ENCODE measurements around the gene CEP44.
"Not testable (repeated sequence)": the region's sequence is repeated elsewhere in the genome, so short reads cannot be mapped to it uniquely, and the experiment has no call there.

CEP44 gene

GRCh38 chr4:174375422-174375821 is 91.7 kb downstream of the CEP44 start:
- H3K36me3 Mint-ChIP-seq = no peaks in the 10 kb centered on the region
- H3K27me3 Mint-ChIP-seq = peaks cover 2% of the 10 kb centered on the region
- H3K4me3 Mint-ChIP-seq = no peak overlapping the region
- no peak overlapping the region for H3K27ac Mint-ChIP-seq
- no peaks in the 10 kb centered on the region for H3K4me1 Mint-ChIP-seq (ENCODE audit: low read depth)
- H3K9me3 Mint-ChIP-seq (ENCODE audit: low read depth) = no peaks in the 10 kb centered on the region

- H3K9me3 Mint-ChIP-seq (ENCODE audit: low read depth) = no peaks in the 10 kb centered on the region
- no peaks in the 10 kb centered on the region for H3K36me3 Mint-ChIP-seq
- H3K27ac Mint-ChIP-seq = no peak overlapping the region
- no peak overlapping the region for H3K4me3 Mint-ChIP-seq
- peaks cover 2% of the 10 kb centered on the region for H3K27me3 Mint-ChIP-seq
- no peaks in the 10 kb centered on the region for H3K4me1 Mint-ChIP-seq (ENCODE audit: low read depth)
Observed at GRCh38 chr4:174377613-174378012, 93.9 kb downstream of the CEP44 start.

GRCh38 chr4:174378951-174379350 is 95.2 kb downstream of the CEP44 start:
- Mint-ChIP-seq H3K27ac (no peak overlapping the region), H3K9me3 (ENCODE audit: low read depth) (no peaks in the 10 kb centered on the region), H3K4me3 (no peak overlapping the region), H3K4me1 (ENCODE audit: low read depth) (no peaks in the 10 kb centered on the region), H3K27me3 (peaks cover 2% of the 10 kb centered on the region), H3K36me3 (no peaks in the 10 kb centered on the region)

GRCh38 chr4:174380206-174380605 is 96.5 kb downstream of the CEP44 start:
- H3K4me3 Mint-ChIP-seq; H3K27ac Mint-ChIP-seq; H3K4me1 Mint-ChIP-seq (ENCODE audit: low read depth); H3K27me3 Mint-ChIP-seq; H3K36me3 Mint-ChIP-seq; H3K9me3 Mint-ChIP-seq (ENCODE audit: low read depth): not testable (repeated sequence)

- Mint-ChIP-seq H3K4me1 (ENCODE audit: low read depth) (no peaks in the 10 kb centered on the region), H3K27ac (no peak overlapping the region), H3K27me3 (peaks cover 2% of the 10 kb centered on the region), H3K4me3 (no peak overlapping the region), H3K9me3 (ENCODE audit: low read depth) (no peaks in the 10 kb centered on the region), H3K36me3 (no peaks in the 10 kb centered on the region)
Observed at GRCh38 chr4:174380699-174381439, 97.2 kb downstream of the CEP44 start.

- Mint-ChIP-seq H3K36me3 (no peaks in the 10 kb centered on the region), H3K27me3 (peaks cover 2% of the 10 kb centered on the region), H3K27ac (no peak overlapping the region), H3K9me3 (ENCODE audit: low read depth) (no peaks in the 10 kb centered on the region), H3K4me3 (no peak overlapping the region), H3K4me1 (ENCODE audit: low read depth) (no peaks in the 10 kb centered on the region)
Observed at GRCh38 chr4:174381440-174381800, 97.7 kb downstream of the CEP44 start.

Data from activated naive CD8-positive, alpha-beta T cell (primary cell).